Endothelial cell of umbilical vein (primary cell): ENCODE measurements around the gene NRG3.

Source experiments
- CTCF ChIP-seq, 2 donors: IDR thresholded peaks; 1 replicate in 1 of 2; 2 replicates in 1 of 2; pipeline ENCODE4 v1.5.1; 2011; ENCODE audit warnings: low read length in 2 of 2, mild to moderate bottlenecking in 2 of 2, moderate library complexity in 2 of 2, control low read depth in 1 of 2, inconsistent platforms in 1 of 2, low read depth in 1 of 2; ENCODE audit not compliant: insufficient read depth in 1 of 2; ENCODE audit errors: extremely low read depth in 1 of 2
- EZH2 ChIP-seq: IDR thresholded peaks from 2 replicates; pipeline ENCODE4 v1.6.1; 2012; ENCODE audit warnings: borderline replicate concordance, low read depth, mild to moderate bottlenecking, moderate library complexity, low read length, inconsistent platforms; ENCODE audit not compliant: severe bottlenecking
- MYC ChIP-seq: IDR thresholded peaks from one replicate; pipeline ENCODE4 v1.6.1; 2011; ENCODE audit warnings: mild to moderate bottlenecking, low read depth, low read length
- POLR2A ChIP-seq: IDR thresholded peaks from 2 replicates; pipeline ENCODE4 v1.6.1; 2012; ENCODE audit warnings: low read depth, mild to moderate bottlenecking, control low read depth, low read length
- POLR2AphosphoS5 ChIP-seq: IDR thresholded peaks from 2 replicates; pipeline ENCODE4 v1.6.1; 2012; ENCODE audit warnings: low read depth, mild to moderate bottlenecking, control low read depth, low read length, moderate library complexity; ENCODE audit not compliant: insufficient read depth

DNA sequence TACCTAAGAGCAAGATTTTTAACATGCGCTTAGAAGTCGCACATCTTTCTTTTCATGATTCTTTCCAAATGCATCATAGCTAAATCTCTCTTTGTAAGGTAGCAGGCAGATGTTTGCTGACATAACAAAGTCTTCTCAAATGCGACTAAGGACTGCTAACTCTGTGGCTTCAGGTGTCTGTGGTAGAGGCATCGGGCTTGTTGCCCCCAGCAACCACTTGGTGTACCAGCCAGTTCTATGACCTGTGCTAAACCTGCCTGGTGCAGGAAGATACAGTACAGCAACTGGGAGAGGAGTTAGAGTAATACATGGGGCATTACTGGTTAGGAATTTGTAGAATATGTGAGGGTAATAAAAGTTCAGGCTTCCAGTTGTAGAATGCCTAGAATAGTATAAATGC is 654.1 kb downstream of the NRG3 start:
- TF ChIP-seq POLR2A (no peak), CTCF (IDR thresholded peaks at IDR 0.05; ENCODE audit: extremely low read depth in 1 of 2, insufficient read depth in 1 of 2, low read depth in 1 of 2, low read length in 2 of 2) (no peak), POLR2AphosphoS5 (no peak), MYC (no peak), EZH2 (no peak)
